ENCODE measurements around the gene OR2AG2.

Gene OR2AG2

GRCh38 chr11:6738590-6738989, 33.2 kb downstream of the OR2AG2 start:
- no peak for DNase-seq

- DNase-seq: no peak
Measured at GRCh38 chr11:6737872-6738466, 33.8 kb downstream of the OR2AG2 start.

GRCh38 chr11:6736495-6737121, 35.2 kb downstream of the OR2AG2 start:
- DNase-seq: no peak

GRCh38 chr11:6735306-6735705, 36.5 kb downstream of the OR2AG2 start:
- DNase-seq: no peak

GRCh38 chr11:6734616-6735015, 37.2 kb downstream of the OR2AG2 start:
- no peak for DNase-seq

- no peak for DNase-seq
Measured at GRCh38 chr11:6733326-6734275, 38.2 kb downstream of the OR2AG2 start.

- DNase-seq: no peak
Measured at GRCh38 chr11:6727971-6728760, 43.6 kb downstream of the OR2AG2 start.

- DNase-seq: no peak
Measured at GRCh38 chr11:6725386-6725896, 46.3 kb downstream of the OR2AG2 start.

GRCh38 chr11:6724013-6724412, 47.8 kb downstream of the OR2AG2 start:
- DNase-seq: no peak

GRCh38 chr11:6721343-6721742, 50.4 kb downstream of the OR2AG2 start:
- no peak for DNase-seq

- no peak for DNase-seq
Measured at GRCh38 chr11:6719576-6719975, 52.2 kb downstream of the OR2AG2 start.

- DNase-seq: no peak
Measured at GRCh38 chr11:6717426-6717825, 54.4 kb downstream of the OR2AG2 start.

Measured in femur (tissue), 1 donor.